Muscle layer of duodenum (tissue), 2 donors: ENCODE data around the gene DPF3.
"Not testable (repeated sequence)": the region's sequence is repeated elsewhere in the genome, so short reads cannot be mapped to it uniquely, and the experiment has no call there.

ENCODE experiments used
- H3K27ac ChIP-seq: one replicate; pipeline ENCODE4 v1.7.0; 2013; ENCODE audit warnings: mild to moderate bottlenecking, low read length
- H3K27me3 ChIP-seq: one replicate; pipeline ENCODE4 v1.7.0; 2013; ENCODE audit warnings: low read depth, mild to moderate bottlenecking, control low read depth, low read length
- H3K36me3 ChIP-seq, 2 donors: one replicate each; pipeline ENCODE4 v1.7.0; 2013; ENCODE audit warnings: low read length in 2 of 2, control low read depth in 1 of 2, mild to moderate bottlenecking in 1 of 2; ENCODE audit not compliant: insufficient read depth in 2 of 2, control insufficient read depth in 1 of 2
- H3K4me1 ChIP-seq, 2 donors: one replicate each; pipeline ENCODE4 v1.7.0; 2013; ENCODE audit warnings: low read length in 2 of 2, mild to moderate bottlenecking in 2 of 2, control low read depth in 1 of 2, moderate library complexity in 1 of 2; ENCODE audit not compliant: insufficient read depth in 2 of 2, control insufficient read depth in 1 of 2
- H3K4me3 ChIP-seq, 2 donors: one replicate each; pipeline ENCODE4 v1.7.0; 2013; ENCODE audit warnings: low read length in 2 of 2, low read depth in 1 of 2, mild to moderate bottlenecking in 1 of 2
- H3K9me3 ChIP-seq, 2 donors: one replicate each; pipeline ENCODE4 v1.7.0; 2013; ENCODE audit warnings: low read length in 2 of 2, control low read depth in 1 of 2, mild to moderate bottlenecking in 1 of 2; ENCODE audit not compliant: control insufficient read depth in 1 of 2
- donor health status: healthy.

The DPF3 gene

GRCh38 chr14:72756967-72757366 is 136.9 kb downstream of the DPF3 start:
- Histone ChIP-seq H3K36me3 (no peaks in the 10 kb centered on the region), H3K4me1 (no peaks in the 10 kb centered on the region), H3K4me3 (no peak overlapping the region), H3K27ac (no peak overlapping the region), H3K9me3 (peaks cover 0 to 20% of the 10 kb centered on the region in 2 donors), H3K27me3 (no peaks in the 10 kb centered on the region)

DNA sequence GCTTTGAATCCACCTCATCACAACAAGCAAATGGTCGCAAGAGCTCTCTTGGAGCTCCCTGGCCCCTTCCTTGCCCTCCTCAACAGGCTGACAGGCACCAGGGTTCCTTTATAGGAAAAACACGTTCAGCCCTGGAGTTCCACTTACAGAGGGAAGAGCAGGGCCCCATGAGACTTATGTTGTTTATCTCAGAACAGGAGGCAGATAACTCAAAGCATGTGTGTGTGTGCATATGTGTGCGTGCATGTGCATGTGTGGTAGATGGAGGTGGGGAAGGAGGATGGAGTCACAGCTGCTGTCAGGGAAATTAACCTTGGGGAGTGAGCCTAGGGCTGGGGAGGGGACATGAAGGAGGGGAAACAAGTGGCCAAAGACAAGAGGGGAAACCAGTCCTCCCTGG is 138.1 kb downstream of the DPF3 start:
- no peaks in the 10 kb centered on the region for H3K36me3 ChIP-seq
- no peaks in the 10 kb centered on the region for H3K4me1 ChIP-seq
- H3K27me3 ChIP-seq, result no peaks in the 10 kb centered on the region
- no peak overlapping the region for H3K4me3 ChIP-seq
- peaks cover 0 to 20% of the 10 kb centered on the region in 2 donors for H3K9me3 ChIP-seq
- no peak overlapping the region for H3K27ac ChIP-seq

GRCh38 chr14:72754949-72755348 is 139.0 kb downstream of the DPF3 start:
- Histone ChIP-seq H3K27ac (no peak overlapping the region), H3K36me3 (no peaks in the 10 kb centered on the region), H3K4me1 (no peaks in the 10 kb centered on the region), H3K9me3 (peaks cover 0 to 17% of the 10 kb centered on the region in 2 donors), H3K27me3 (no peaks in the 10 kb centered on the region), H3K4me3 (no peak overlapping the region)

DNA sequence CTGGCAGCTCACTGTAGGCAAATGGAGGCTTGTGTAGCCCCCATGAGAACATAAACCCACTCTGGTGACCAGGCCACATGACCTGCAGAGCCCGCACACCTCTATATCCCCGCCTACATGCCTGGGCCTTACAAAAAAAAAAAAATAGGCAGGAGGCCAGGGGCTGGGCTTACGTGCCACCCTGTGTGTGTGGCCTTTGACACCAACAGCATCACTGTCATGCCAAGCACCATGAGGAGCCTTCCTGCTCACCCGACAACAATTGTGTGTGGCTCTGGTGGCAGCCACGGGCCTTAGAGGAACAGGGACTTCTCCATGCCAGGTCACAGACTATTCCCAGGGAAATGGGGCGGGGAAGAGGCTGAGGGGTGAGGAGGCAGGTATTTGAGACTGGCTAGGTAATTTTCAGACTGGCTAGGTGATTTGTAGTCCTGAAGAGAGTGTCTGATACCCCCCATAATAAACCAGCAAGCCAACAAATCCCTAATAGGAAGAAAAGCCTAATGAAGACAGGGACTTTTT is 140.0 kb downstream of the DPF3 start:
- Histone ChIP-seq H3K27ac (no peak overlapping the region), H3K4me3 (no peak overlapping the region), H3K27me3 (no peaks in the 10 kb centered on the region), H3K36me3 (no peaks in the 10 kb centered on the region), H3K9me3 (peaks cover 0 to 7% of the 10 kb centered on the region in 2 donors), H3K4me1 (no peaks in the 10 kb centered on the region)

DNA sequence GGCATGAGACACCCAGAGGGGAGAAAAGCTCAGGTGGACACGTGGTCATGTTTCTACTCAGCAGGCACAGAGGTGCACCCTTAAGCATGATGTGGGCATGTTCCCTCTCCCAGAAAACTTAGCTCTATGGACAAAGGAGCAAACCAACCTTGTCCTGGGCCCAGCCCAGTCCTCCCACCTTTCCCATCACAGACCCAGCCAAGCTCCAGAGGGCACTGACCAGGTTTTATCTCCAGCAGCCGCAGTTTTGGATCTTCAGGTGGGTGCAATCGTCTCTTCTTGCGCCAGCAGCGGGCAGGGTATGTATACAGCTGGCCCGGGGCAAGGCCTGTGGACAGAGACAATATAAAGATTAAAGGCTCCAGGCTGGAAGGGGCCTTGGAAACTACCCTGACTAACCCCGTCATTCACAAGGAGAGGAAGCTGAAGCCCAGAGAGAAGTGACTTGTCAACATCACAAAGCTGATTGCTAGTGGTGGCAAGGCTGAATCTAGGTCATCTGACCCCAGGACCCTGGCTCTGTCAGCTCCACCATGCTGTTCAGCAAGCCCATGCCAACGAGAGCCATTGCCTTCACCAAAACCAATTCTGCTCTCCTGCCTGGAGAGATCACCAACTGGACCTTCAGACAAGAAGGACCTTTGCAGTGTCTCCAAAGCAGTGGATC is 140.7 kb downstream of the DPF3 start:
- Histone ChIP-seq H3K27me3 (no peaks in the 10 kb centered on the region), H3K36me3 (no peaks in the 10 kb centered on the region), H3K4me3 (no peak overlapping the region), H3K27ac (no peak overlapping the region), H3K9me3 (peaks cover 0 to 1% of the 10 kb centered on the region in 2 donors), H3K4me1 (no peaks in the 10 kb centered on the region)

DNA sequence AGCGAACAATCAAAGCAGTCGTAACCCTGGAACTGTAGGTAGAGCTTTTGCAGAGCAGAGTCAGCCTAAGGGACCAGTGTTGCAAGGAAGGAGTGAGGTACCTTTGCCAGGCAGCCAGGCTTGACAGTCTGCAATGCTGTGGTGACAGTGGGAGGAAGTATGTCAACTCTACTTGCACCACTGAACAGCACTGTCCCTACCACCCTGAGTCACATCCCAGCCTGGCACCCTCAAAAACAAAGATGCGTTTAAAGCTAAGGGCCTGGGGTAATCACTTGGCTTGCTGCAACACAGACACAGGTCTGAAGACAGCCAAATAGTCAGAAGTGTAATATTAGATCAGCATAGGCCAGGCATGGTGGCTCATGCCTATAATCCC is 141.9 kb downstream of the DPF3 start:
- H3K4me3 ChIP-seq, result no peak overlapping the region
- no peaks in the 10 kb centered on the region for H3K27me3 ChIP-seq
- no peak overlapping the region for H3K27ac ChIP-seq

DNA sequence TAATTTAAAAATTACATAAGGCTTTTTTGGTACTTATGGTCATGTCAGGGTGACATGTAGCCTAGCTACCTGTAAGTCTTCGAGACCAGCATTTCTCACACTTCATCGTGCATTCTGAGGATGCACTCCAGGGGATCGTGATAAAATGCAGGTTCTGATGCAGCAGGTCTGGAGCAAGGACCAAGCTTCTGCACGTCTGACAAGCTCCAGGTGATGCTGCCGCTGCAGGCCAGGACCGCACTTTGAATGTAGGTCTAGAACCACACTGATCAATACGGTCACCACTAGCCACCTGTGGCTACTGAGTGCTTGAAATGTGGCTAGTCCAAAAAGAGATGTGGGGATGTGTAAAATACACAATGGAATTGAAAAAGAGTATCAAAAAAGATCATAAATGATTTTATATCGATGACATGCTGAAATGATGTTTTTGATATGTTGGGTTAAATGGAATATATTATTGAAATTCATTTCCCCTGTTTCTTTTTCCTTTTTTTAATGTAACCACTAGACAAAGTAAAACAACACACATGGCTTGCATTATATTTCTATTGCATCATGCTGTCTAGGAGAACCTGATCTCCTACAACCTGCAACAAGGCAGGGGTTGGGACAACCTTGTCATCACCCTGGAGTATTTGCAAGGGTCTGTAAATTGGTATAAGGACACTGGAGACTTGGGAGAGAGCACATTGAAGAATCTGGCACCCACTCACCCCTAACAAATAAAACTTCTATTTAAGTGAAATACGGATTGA is 142.4 kb downstream of the DPF3 start:
- no peaks in the 10 kb centered on the region for H3K36me3 ChIP-seq
- H3K4me1 ChIP-seq, result no peaks in the 10 kb centered on the region
- no peaks in the 10 kb centered on the region for H3K27me3 ChIP-seq
- H3K4me3 ChIP-seq, result no peak overlapping the region
- H3K27ac ChIP-seq, result no peak overlapping the region
- H3K9me3 ChIP-seq, result no peaks in the 10 kb centered on the region

More for the DNA sequence above, 141.9 kb downstream of the DPF3 start:
- no peaks in the 10 kb centered on the region for H3K9me3 ChIP-seq
- no peaks in the 10 kb centered on the region for H3K4me1 ChIP-seq
- no peaks in the 10 kb centered on the region for H3K36me3 ChIP-seq

DNA sequence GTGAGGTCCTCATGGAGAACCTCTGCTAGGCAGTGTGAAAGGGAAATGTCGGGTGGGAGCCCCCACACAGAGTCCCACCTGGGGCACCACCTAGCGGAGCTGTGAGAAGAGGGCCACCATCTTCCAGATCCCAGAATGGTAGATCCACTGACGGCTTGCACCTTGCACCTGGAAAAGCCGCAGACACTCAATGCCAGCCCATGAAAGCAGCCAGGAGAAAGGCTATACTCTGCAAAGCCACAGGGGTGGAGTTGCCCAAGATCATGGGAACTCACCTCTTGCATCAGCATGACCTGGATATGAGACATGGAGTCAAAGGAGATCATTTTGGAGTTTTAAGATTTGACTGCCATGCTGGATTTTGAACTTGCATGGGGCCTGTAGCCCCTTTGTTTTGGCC is 145.0 kb downstream of the DPF3 start:
- H3K36me3 ChIP-seq, H3K27ac ChIP-seq, H3K9me3 ChIP-seq, H3K4me3 ChIP-seq, H3K27me3 ChIP-seq, H3K4me1 ChIP-seq: not testable (repeated sequence)

DNA sequence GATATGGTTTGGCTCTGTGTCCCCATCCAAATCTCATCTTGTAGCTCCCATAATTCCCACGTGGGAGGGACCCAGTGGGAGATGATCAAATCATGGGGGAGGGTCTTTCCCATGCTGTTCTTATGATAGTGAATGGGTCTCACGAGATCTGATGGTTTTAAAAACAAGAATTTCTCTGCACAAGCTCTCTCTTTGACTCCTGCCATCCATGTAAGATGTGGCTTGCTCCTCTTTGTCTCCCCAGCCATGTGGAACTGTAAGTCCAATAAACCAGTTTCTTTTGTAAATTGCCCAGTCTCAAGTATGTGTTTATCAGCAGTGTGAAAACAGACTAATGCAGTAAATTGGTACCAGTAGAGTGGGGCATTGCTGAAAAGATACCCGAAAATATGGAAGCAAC is 146.2 kb downstream of the DPF3 start:
- Histone ChIP-seq H3K27me3 (no peaks in the 10 kb centered on the region), H3K36me3 (no peaks in the 10 kb centered on the region)

GRCh38 chr14:72745991-72746980 is 147.6 kb downstream of the DPF3 start:
- no peaks in the 10 kb centered on the region for H3K4me1 ChIP-seq
- H3K36me3 ChIP-seq, result no peaks in the 10 kb centered on the region
- H3K27me3 ChIP-seq, result no peaks in the 10 kb centered on the region
- H3K4me3 ChIP-seq, result no peak overlapping the region
- H3K27ac ChIP-seq, result no peak overlapping the region
- no peaks in the 10 kb centered on the region for H3K9me3 ChIP-seq

More for the DNA sequence above, 146.2 kb downstream of the DPF3 start:
- H3K9me3 ChIP-seq, result no peaks in the 10 kb centered on the region
- H3K4me1 ChIP-seq, result no peaks in the 10 kb centered on the region
- H3K27ac ChIP-seq, result no peak overlapping the region
- no peak overlapping the region for H3K4me3 ChIP-seq

- Histone ChIP-seq H3K27ac (no peak overlapping the region), H3K4me3 (no peak overlapping the region), H3K4me1 (no peaks in the 10 kb centered on the region), H3K36me3 (no peaks in the 10 kb centered on the region), H3K27me3 (no peaks in the 10 kb centered on the region), H3K9me3 (no peaks in the 10 kb centered on the region)
Observed at GRCh38 chr14:72745546-72745945, 148.4 kb downstream of the DPF3 start.
